Measurements from ENCODE around the gene PRAC1. TPM values are rescaled to one million over a fixed set of nuclear protein-coding genes. Genes with fewer than 3 reads are reported as not detected.

Gene PRAC1
- total RNA-seq, 2 experiments from 2014 or later, result not detected

- ChIA-PET CTCF (interaction anchor here (1.4 kb wide), 1 partner anchor 30 kb away, joined by 7 read pairs; no protein-coding TSS in a partner anchor), POLR2A (no interaction called here)
- ATAC-seq (no peak), DNase-seq (no peak)
- Mint-ChIP-seq H3K4me1 (ENCODE audit: low read depth) (no peaks in the 10 kb centered on the region), H3K36me3 (ENCODE audit: low read depth) (no peaks in the 10 kb centered on the region), H3K9me3 (ENCODE audit: insufficient read depth) (no peaks in the 10 kb centered on the region), H3K4me3 (no peak overlapping the region), H3K27ac (no peak overlapping the region), H3K27me3 (ENCODE audit: low read depth) (peaks cover 92% of the 10 kb centered on the region)
Observed at GRCh38 chr17:48753794-48754499, 31.6 kb upstream of the PRAC1 start.

- H3K27ac Mint-ChIP-seq, result no peak overlapping the region
- ATAC-seq (no peak), DNase-seq (no peak)
- H3K36me3 Mint-ChIP-seq (ENCODE audit: low read depth), result no peaks in the 10 kb centered on the region
- ChIA-PET POLR2A (no interaction called here), CTCF (interaction anchor here (1.4 to 2.2 kb wide), 2 partner anchors 29 to 74 kb away, joined by 7 to 10 read pairs; no protein-coding TSS in a partner anchor)
- H3K9me3 Mint-ChIP-seq (ENCODE audit: insufficient read depth), result no peaks in the 10 kb centered on the region
- no peaks in the 10 kb centered on the region for H3K4me1 Mint-ChIP-seq (ENCODE audit: low read depth)
- peaks cover 91% of the 10 kb centered on the region for H3K27me3 Mint-ChIP-seq (ENCODE audit: low read depth)
- no peak overlapping the region for H3K4me3 Mint-ChIP-seq
Observed at GRCh38 chr17:48752399-48753288, 30.3 kb upstream of the PRAC1 start.

- Mint-ChIP-seq H3K27ac (no peak overlapping the region), H3K9me3 (ENCODE audit: insufficient read depth) (no peaks in the 10 kb centered on the region), H3K36me3 (ENCODE audit: low read depth) (no peaks in the 10 kb centered on the region), H3K4me1 (ENCODE audit: low read depth) (no peaks in the 10 kb centered on the region), H3K27me3 (ENCODE audit: low read depth) (peaks cover 92% of the 10 kb centered on the region), H3K4me3 (no peak overlapping the region)
- CTCF ChIA-PET, result interaction anchor here (1.1 to 5.2 kb wide), 5 partner anchors 28 to 281 kb away, joined by 3 to 40 read pairs (median 5); partner anchors contain the start of gene PRAC2
- DNase-seq, result no peak
- POLR2A ChIA-PET, result no interaction called here
- no peak for ATAC-seq
Observed at GRCh38 chr17:48751733-48752398, 29.5 kb upstream of the PRAC1 start.

- Mint-ChIP-seq H3K9me3 (ENCODE audit: insufficient read depth) (no peaks in the 10 kb centered on the region), H3K4me3 (no peak overlapping the region), H3K27ac (no peak overlapping the region), H3K27me3 (ENCODE audit: low read depth) (peaks cover 93% of the 10 kb centered on the region), H3K4me1 (ENCODE audit: low read depth) (peaks cover 4% of the 10 kb centered on the region), H3K36me3 (ENCODE audit: low read depth) (no peaks in the 10 kb centered on the region)
- ATAC-seq, result no peak
- ChIA-PET CTCF (interaction anchor here (1.1 to 5.2 kb wide), 5 partner anchors 27 to 282 kb away, joined by 3 to 40 read pairs (median 5); partner anchors contain the start of gene PRAC2), POLR2A (no interaction called here)
- no peak for DNase-seq
Observed at GRCh38 chr17:48751172-48751571, 28.9 kb upstream of the PRAC1 start.

GRCh38 chr17:48749621-48750553 is 27.6 kb upstream of the PRAC1 start:
- Mint-ChIP-seq H3K9me3 (ENCODE audit: insufficient read depth) (no peaks in the 10 kb centered on the region), H3K4me3 (no peak overlapping the region), H3K27me3 (ENCODE audit: low read depth) (peaks cover 95% of the 10 kb centered on the region), H3K27ac (no peak overlapping the region), H3K4me1 (ENCODE audit: low read depth) (peaks cover 4% of the 10 kb centered on the region), H3K36me3 (ENCODE audit: low read depth) (no peaks in the 10 kb centered on the region)
- ATAC-seq (no peak), DNase-seq (no peak)
- ChIA-PET CTCF (interaction anchor here (2.2 to 5.2 kb wide), 2 partner anchors 26 to 71 kb away, joined by 10 to 40 read pairs; partner anchors contain the start of gene PRAC2), POLR2A (interaction anchor here (1.4 kb wide), 1 partner anchor 26 kb away, joined by 4 read pairs; no protein-coding TSS in a partner anchor)

- H3K36me3 Mint-ChIP-seq (ENCODE audit: low read depth), result no peaks in the 10 kb centered on the region
- no peak for ATAC-seq
- H3K27me3 Mint-ChIP-seq (ENCODE audit: low read depth), result peaks cover 94% of the 10 kb centered on the region
- peaks cover 4% of the 10 kb centered on the region for H3K4me1 Mint-ChIP-seq (ENCODE audit: low read depth)
- no peaks in the 10 kb centered on the region for H3K9me3 Mint-ChIP-seq (ENCODE audit: insufficient read depth)
- ChIA-PET CTCF (interaction anchor here (0.8 to 5.2 kb wide), 2 partner anchors 25 to 30 kb away, joined by 4 to 40 read pairs; partner anchors contain the start of gene PRAC2), POLR2A (interaction anchor here (1.4 kb wide), 1 partner anchor 25 kb away, joined by 4 read pairs; no protein-coding TSS in a partner anchor)
- no peak overlapping the region for H3K27ac Mint-ChIP-seq
- DNase-seq, result no peak
- no peak overlapping the region for H3K4me3 Mint-ChIP-seq
Observed at GRCh38 chr17:48748718-48749566, 26.6 kb upstream of the PRAC1 start.

- ATAC-seq (no peak), DNase-seq (no peak)
- H3K4me3 Mint-ChIP-seq, result no peak overlapping the region
- H3K27ac Mint-ChIP-seq, result no peak overlapping the region
- CTCF ChIA-PET, result interaction anchor here (5.2 kb wide), 1 partner anchor 24 kb away, joined by 40 read pairs; the partner anchor contains the start of gene PRAC2
- H3K4me1 Mint-ChIP-seq (ENCODE audit: low read depth), result peaks cover 4% of the 10 kb centered on the region
- peaks cover 93% of the 10 kb centered on the region for H3K27me3 Mint-ChIP-seq (ENCODE audit: low read depth)
- no peaks in the 10 kb centered on the region for H3K36me3 Mint-ChIP-seq (ENCODE audit: low read depth)
- POLR2A ChIA-PET, result interaction anchor here (0.6 kb wide), 1 partner anchor 162 kb away, joined by 3 read pairs; no protein-coding TSS in a partner anchor
- H3K9me3 Mint-ChIP-seq (ENCODE audit: insufficient read depth), result no peaks in the 10 kb centered on the region
Observed at GRCh38 chr17:48747445-48748363, 25.4 kb upstream of the PRAC1 start.

GRCh38 chr17:48746916-48747444 is 24.7 kb upstream of the PRAC1 start:
- POLR2A ChIA-PET, result no interaction called here
- CTCF ChIA-PET, result interaction anchor here (5.2 kb wide), 1 partner anchor 23 kb away, joined by 40 read pairs; the partner anchor contains the start of gene PRAC2
- peaks cover 4% of the 10 kb centered on the region for H3K4me1 Mint-ChIP-seq (ENCODE audit: low read depth)
- H3K4me3 Mint-ChIP-seq, result no peak overlapping the region
- H3K9me3 Mint-ChIP-seq (ENCODE audit: insufficient read depth), result no peaks in the 10 kb centered on the region
- H3K36me3 Mint-ChIP-seq (ENCODE audit: low read depth), result no peaks in the 10 kb centered on the region
- H3K27me3 Mint-ChIP-seq (ENCODE audit: low read depth), result peaks cover 93% of the 10 kb centered on the region
- H3K27ac Mint-ChIP-seq, result no peak overlapping the region
- DNase-seq (no peak), ATAC-seq (no peak)
